GM12892 (cell line): Measurements from ENCODE around the gene PFN4.

ENCODE experiments used
- POLR2A ChIP-seq: IDR thresholded peaks from 2 replicates; pipeline ENCODE4 v1.6.1; 2011; ENCODE audit warnings: low read depth, low read length, control low read depth
- POLR2AphosphoS5 ChIP-seq: IDR thresholded peaks from 2 replicates; pipeline ENCODE4 v1.6.1; 2011; ENCODE audit warnings: low read depth, low read length, control low read depth
- TAF1 ChIP-seq: IDR thresholded peaks from 2 replicates; pipeline ENCODE4 v1.6.1; 2011; ENCODE audit warnings: low read depth, mild to moderate bottlenecking, control low read depth, low read length, borderline replicate concordance

- TF ChIP-seq POLR2A (no peak), POLR2AphosphoS5 (no peak), TAF1 (no peak)
These were observed 21.1 kb downstream of the PFN4 start for GRCh38 chr2:24101992-24102391.
